Uterus (tissue), 2 donors: ENCODE data around the gene SLC35F3.

Source experiments
- CTCF ChIP-seq, 4 experiments: fragments of 200-600 bp in 2 of 4; fragments of 450-650 bp in 2 of 4; sonication (generic) in 2 of 4; IDR thresholded peaks; one replicate each; pipeline ENCODE4 v1.5.1; 2016 to 2019; ENCODE audit warnings: antibody characterized with exemption in 4 of 4, mild to moderate bottlenecking in 2 of 4, moderate library complexity in 1 of 4
- POLR2A ChIP-seq, 2 donors: fragments of 450-650 bp; IDR thresholded peaks; one replicate each; pipeline ENCODE4 v1.6.1; 2016; ENCODE audit warnings: antibody characterized with exemption in 2 of 2, mild to moderate bottlenecking in 1 of 2, moderate library complexity in 1 of 2

- TF ChIP-seq CTCF (IDR thresholded peaks at IDR 0.05) (no peak), POLR2A (IDR thresholded peaks at IDR 0.05) (no peak)
Observed at GRCh38 chr1:234253732-234254131, 349.3 kb downstream of the SLC35F3 start.
